Endothelial cell of umbilical vein (primary cell): Measurements from ENCODE around the gene SPATA6L. TPM values are rescaled to one million over a fixed set of nuclear protein-coding genes. Genes with fewer than 3 reads are reported as not detected.

ENCODE experiments used
- BruUV-seq: library from RNA; stranded (reverse); fragments of 400-500 nt; replicated peaks from 2 replicates; lab custom pipeline; 2021; lab: Mats Ljungman, UMichigan
- CTCF ChIA-PET: fragments of 300-600, 350-600 bp; sonication (Branson Sonifier 250); formaldehyde crosslinking; loops from one replicate; lab custom pipeline; 2021; ENCODE audit warnings: antibody characterized with exemption, inconsistent platforms; lab: Charles Lee
- POLR2A ChIA-PET: fragments of 300-600, 350-600 bp; sonication (Branson Sonifier 250); formaldehyde crosslinking; loops from one replicate; lab custom pipeline; 2021; ENCODE audit warnings: antibody characterized with exemption, inconsistent platforms; lab: Charles Lee
- DNase-seq: peaks from one replicate; pipeline ENCODE4 v3.0.0-alpha.2; 2011; ENCODE audit warnings: low read depth, low spot score
- FAIRE-seq: peaks from 2 replicates; lab custom pipeline; 2011; peaks lifted over from hg19 to GRCh38; lab: Jason Lieb, UNC
- H2AFZ ChIP-seq: 2 replicates; pipeline ENCODE4 v1.6.0; 2012; ENCODE audit warnings: low read depth, low read length, control low read depth, inconsistent platforms
- H3K27ac ChIP-seq: 2 replicates; pipeline ENCODE4 v1.5.1; 2011; ENCODE audit warnings: low read depth, mild to moderate bottlenecking, control low read depth, low read length, moderate library complexity; ENCODE audit not compliant: insufficient read depth
- H3K27me3 ChIP-seq, 2 experiments: 2 replicates each; pipeline versions ENCODE4 v1.6.0 to v1.6.1; 2011; ENCODE audit warnings: low read length in 2 of 2, mixed read lengths in 1 of 2; ENCODE audit not compliant: control insufficient read depth in 2 of 2, insufficient read depth in 2 of 2
- H3K36me3 ChIP-seq, 2 experiments: 2 replicates in 1 of 2; 3 replicates in 1 of 2; pipeline ENCODE4 v1.5.1; 2011; ENCODE audit warnings: low read length in 2 of 2, mild to moderate bottlenecking in 1 of 2, moderate library complexity in 1 of 2; ENCODE audit not compliant: control insufficient read depth in 2 of 2, insufficient read depth in 2 of 2; ENCODE audit errors: extremely low read depth in 1 of 2
- H3K4me1 ChIP-seq: 3 replicates; pipeline ENCODE4 v1.5.1; 2011; ENCODE audit warnings: mild to moderate bottlenecking, low read length; ENCODE audit not compliant: control insufficient read depth, insufficient read depth; ENCODE audit errors: extremely low read depth
- H3K4me2 ChIP-seq: 2 replicates; pipeline ENCODE4 v1.6.1; 2011; ENCODE audit warnings: low read length, control low read depth, mixed read lengths; ENCODE audit not compliant: insufficient read depth
- H3K4me3 ChIP-seq, 3 experiments: fragments of 200-600 bp in 1 of 3; sonication (generic), shearing (Covaris generic) in 1 of 3; replicated peaks in 1 of 3; 2 replicates each; pipeline ENCODE4 v1.5.1; 2011 to 2016; ENCODE audit warnings: control low read depth in 3 of 3, low read length in 3 of 3, mild to moderate bottlenecking in 2 of 3, inconsistent platforms in 1 of 3, low read depth in 1 of 3, moderate library complexity in 1 of 3; ENCODE audit not compliant: insufficient read depth in 1 of 3
- H3K79me2 ChIP-seq: 2 replicates; pipeline ENCODE4 v1.6.0; 2012; ENCODE audit warnings: low read length, inconsistent platforms; ENCODE audit not compliant: control insufficient read depth, insufficient read depth
- H3K9ac ChIP-seq: replicated peaks from 2 replicates; pipeline ENCODE3; 2011; ENCODE audit warnings: low read length, control low read depth; ENCODE audit not compliant: insufficient read depth; ENCODE audit errors: extremely low read depth
- H3K9me1 ChIP-seq: replicated peaks from 3 replicates; pipeline ENCODE4 v1.6.0; 2011; ENCODE audit warnings: mild to moderate bottlenecking, low read length; ENCODE audit not compliant: control insufficient read depth, insufficient read depth; ENCODE audit errors: extremely low read depth
- H3K9me3 ChIP-seq: replicated peaks from 2 replicates; pipeline ENCODE4 v1.5.1; 2012; ENCODE audit warnings: low read length, inconsistent platforms; ENCODE audit not compliant: control insufficient read depth, insufficient read depth
- H4K20me1 ChIP-seq: replicated peaks from 2 replicates; pipeline ENCODE3; 2011; ENCODE audit warnings: mild to moderate bottlenecking, low read length; ENCODE audit not compliant: control insufficient read depth, insufficient read depth; ENCODE audit errors: extremely low read depth
- FOS ChIP-seq: IDR thresholded peaks from 2 replicates; pipeline ENCODE4 v1.6.1; 2011; ENCODE audit warnings: mild to moderate bottlenecking, low read length, moderate library complexity, borderline replicate concordance; ENCODE audit not compliant: insufficient read depth
- JUN ChIP-seq: IDR thresholded peaks from 2 replicates; pipeline ENCODE4 v1.6.1; 2011; ENCODE audit warnings: borderline replicate concordance, low read depth; ENCODE audit not compliant: insufficient read length, insufficient read depth
- MYC ChIP-seq: IDR thresholded peaks from one replicate; pipeline ENCODE4 v1.6.1; 2011; ENCODE audit warnings: mild to moderate bottlenecking, low read depth, low read length
- POLR2A ChIP-seq: IDR thresholded peaks from 2 replicates; pipeline ENCODE4 v1.6.1; 2012; ENCODE audit warnings: low read depth, mild to moderate bottlenecking, control low read depth, low read length
- POLR2AphosphoS5 ChIP-seq: IDR thresholded peaks from 2 replicates; pipeline ENCODE4 v1.6.1; 2012; ENCODE audit warnings: low read depth, mild to moderate bottlenecking, control low read depth, low read length, moderate library complexity; ENCODE audit not compliant: insufficient read depth
- dilution Hi-C: fragments of 300-500 bp; cut with MboI; formaldehyde crosslinking; loops from one replicate; pipeline ENCODE4 v1.15.0; 2019; ENCODE audit warnings: low sequenced_read_pairs; ENCODE audit not compliant: extremely low pct_ligation_motif_present
- intact Hi-C: fragments of 100-400 bp; cut with micrococcal nuclease; formaldehyde crosslinking; loops from one replicate; pipeline ENCODE4 v1.10.0; 2022
- polyA plus RNA-seq, 4 experiments: library from polyadenylated mRNA; depleted of rRNA in 3 of 4; stranded (reverse) in 3 of 4; unstranded in 1 of 4; fragments of >200 nt; gene quantifications; 2 replicates each; pipeline versions ENCODE4 v1.2.1 to v1.2.3, GENCODE V29; 2011 to 2012; ENCODE audit warnings: missing spikeins in 1 of 4
- total RNA-seq: library from RNA; stranded (reverse); gene quantifications from 2 replicates; pipeline ENCODE4 v1.2.3, GENCODE V29; 2021
- TF ChIP-seq, protein P1 (sequence below): IDR thresholded peaks from 2 replicates; pipeline ENCODE4 v1.6.1; 2011; ENCODE audit not compliant: insufficient read depth, insufficient read length
- TF ChIP-seq, protein P2 (sequence below), 2 donors: IDR thresholded peaks; 1 replicate in 1 of 2; 2 replicates in 1 of 2; pipeline ENCODE4 v1.5.1; 2011; ENCODE audit warnings: low read length in 2 of 2, mild to moderate bottlenecking in 2 of 2, moderate library complexity in 2 of 2, control low read depth in 1 of 2, inconsistent platforms in 1 of 2, low read depth in 1 of 2; ENCODE audit not compliant: insufficient read depth in 1 of 2; ENCODE audit errors: extremely low read depth in 1 of 2

Gene SPATA6L
- total and polyA plus RNA-seq, 2 donors (not counting 3 experiments of a cell fraction or from before 2014, with no cell fraction given) = 0.40 to 1.5 TPM

DNA sequence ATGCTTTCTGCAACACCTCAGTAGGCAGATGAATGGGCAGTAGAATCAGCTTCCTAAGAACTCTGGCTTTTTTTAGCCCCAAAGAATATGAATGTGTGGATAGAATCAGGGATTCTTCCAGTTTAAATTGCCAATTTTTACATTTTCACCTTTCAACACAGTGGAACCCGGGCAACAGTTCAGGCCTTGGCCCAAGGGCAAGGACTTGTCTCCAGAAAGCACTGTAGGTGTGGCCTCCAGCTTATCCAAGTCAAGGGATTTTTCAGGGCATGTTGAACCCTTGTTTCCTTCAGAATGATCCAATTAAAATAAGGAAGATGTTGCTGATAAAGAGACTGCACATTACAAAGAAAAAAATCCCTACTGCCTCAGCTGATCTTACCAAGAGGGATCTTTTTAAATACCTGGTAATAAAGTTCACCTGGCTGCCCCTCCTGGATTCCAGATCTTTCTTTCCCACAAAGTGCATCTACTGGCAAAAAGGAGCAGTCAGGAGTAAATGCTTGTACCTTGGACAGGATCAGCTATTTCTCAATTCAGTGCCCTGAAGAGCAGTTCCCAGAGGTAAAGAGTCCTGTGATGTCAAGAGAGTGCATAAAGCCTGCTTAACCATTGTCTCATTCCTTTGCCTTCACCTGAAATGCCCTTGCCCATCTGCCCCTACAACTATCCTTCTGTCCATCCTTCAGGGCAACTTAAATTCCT, 84.3 kb downstream of the SPATA6L start:
- dilution Hi-C loops (no loop called here), intact Hi-C loops (no loop called here)
- TF ChIP-seq FOS (no peak), POLR2AphosphoS5 (no peak), JUN (no peak), MYC (no peak), POLR2A (no peak)
- TF ChIP-seq, protein P1, sequence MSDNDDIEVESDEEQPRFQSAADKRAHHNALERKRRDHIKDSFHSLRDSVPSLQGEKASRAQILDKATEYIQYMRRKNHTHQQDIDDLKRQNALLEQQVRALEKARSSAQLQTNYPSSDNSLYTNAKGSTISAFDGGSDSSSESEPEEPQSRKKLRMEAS = no peak
- TF ChIP-seq, protein P2, sequence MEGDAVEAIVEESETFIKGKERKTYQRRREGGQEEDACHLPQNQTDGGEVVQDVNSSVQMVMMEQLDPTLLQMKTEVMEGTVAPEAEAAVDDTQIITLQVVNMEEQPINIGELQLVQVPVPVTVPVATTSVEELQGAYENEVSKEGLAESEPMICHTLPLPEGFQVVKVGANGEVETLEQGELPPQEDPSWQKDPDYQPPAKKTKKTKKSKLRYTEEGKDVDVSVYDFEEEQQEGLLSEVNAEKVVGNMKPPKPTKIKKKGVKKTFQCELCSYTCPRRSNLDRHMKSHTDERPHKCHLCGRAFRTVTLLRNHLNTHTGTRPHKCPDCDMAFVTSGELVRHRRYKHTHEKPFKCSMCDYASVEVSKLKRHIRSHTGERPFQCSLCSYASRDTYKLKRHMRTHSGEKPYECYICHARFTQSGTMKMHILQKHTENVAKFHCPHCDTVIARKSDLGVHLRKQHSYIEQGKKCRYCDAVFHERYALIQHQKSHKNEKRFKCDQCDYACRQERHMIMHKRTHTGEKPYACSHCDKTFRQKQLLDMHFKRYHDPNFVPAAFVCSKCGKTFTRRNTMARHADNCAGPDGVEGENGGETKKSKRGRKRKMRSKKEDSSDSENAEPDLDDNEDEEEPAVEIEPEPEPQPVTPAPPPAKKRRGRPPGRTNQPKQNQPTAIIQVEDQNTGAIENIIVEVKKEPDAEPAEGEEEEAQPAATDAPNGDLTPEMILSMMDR (IDR thresholded peaks at IDR 0.05; ENCODE audit: extremely low read depth in 1 of 2, insufficient read depth in 1 of 2, low read depth in 1 of 2, low read length in 2 of 2) = no peak
- no peaks in the 10 kb centered on the region for H3K9me3 ChIP-seq
- H3K36me3 ChIP-seq = peaks cover 0 to 5% of the 10 kb centered on the region in 2 experiments
- ChIA-PET CTCF (no interaction called here), POLR2A (no interaction called here)
- H3K4me3 ChIP-seq = no peak overlapping the region
- H3K79me2 ChIP-seq = no peaks in the 10 kb centered on the region
- DNase-seq = no peak
- no peaks in the 10 kb centered on the region for H3K4me1 ChIP-seq
- H3K27me3 ChIP-seq = no peaks in the 10 kb centered on the region
- H3K27ac ChIP-seq = no peak overlapping the region
- FAIRE-seq = no peak
- H3K9me1 ChIP-seq = no peaks in the 10 kb centered on the region
- no peak overlapping the region for H3K9ac ChIP-seq
- no peak overlapping the region for H2AFZ ChIP-seq
- H4K20me1 ChIP-seq = no peaks in the 10 kb centered on the region
- BruUV-seq = no TSS peak
- H3K4me2 ChIP-seq = no peak overlapping the region
